ENCODE results near the gene MALL. TPM values are rescaled to one million over a fixed set of nuclear protein-coding genes. Genes with fewer than 3 reads are reported as not detected.

The MALL gene
- total and polyA plus RNA-seq, 2 of the 13 experiments (the other 11 are each of a cell fraction or from before 2014, with no cell fraction given): not detected

DNA sequence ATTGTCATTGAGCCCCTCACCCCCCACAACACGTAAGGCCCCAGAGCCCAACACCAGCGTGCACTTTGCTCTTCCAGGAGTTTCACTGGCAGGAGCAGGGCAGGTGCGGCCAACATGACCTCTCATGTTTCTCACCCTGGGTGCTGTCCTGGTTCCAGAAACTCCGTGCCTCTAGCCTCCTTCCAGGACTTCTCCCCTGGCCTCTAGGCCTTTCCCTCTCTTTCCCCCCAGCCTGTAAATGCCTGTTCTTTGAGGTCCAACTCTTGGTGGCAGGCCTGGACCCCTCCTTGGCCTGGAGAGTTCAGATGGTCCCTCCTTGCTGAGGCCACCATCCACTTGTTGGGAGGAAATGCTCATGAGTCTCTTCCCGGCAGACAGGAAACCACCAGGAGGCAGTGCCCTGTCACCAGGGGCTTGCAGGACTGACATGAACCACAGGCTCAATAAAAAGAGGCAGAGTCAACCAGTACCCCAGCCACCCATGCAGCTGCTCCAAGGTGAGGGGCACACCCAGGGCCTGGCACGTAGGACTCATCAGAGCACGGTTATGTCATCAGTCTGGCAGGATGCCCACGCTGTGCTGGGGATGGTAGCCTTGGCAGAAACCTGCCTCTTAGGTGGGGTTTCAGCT, 1.5 kb downstream of the MALL start (continued):
- TF ChIP-seq, protein P1, sequence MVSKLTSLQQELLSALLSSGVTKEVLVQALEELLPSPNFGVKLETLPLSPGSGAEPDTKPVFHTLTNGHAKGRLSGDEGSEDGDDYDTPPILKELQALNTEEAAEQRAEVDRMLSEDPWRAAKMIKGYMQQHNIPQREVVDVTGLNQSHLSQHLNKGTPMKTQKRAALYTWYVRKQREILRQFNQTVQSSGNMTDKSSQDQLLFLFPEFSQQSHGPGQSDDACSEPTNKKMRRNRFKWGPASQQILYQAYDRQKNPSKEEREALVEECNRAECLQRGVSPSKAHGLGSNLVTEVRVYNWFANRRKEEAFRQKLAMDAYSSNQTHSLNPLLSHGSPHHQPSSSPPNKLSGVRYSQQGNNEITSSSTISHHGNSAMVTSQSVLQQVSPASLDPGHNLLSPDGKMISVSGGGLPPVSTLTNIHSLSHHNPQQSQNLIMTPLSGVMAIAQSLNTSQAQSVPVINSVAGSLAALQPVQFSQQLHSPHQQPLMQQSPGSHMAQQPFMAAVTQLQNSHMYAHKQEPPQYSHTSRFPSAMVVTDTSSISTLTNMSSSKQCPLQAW (CRISPR knock-in tag; IDR thresholded peaks at IDR 0.05): peak; percentile 53; the same call in 1 of the 2 replicates
- TF ChIP-seq, protein P2, sequence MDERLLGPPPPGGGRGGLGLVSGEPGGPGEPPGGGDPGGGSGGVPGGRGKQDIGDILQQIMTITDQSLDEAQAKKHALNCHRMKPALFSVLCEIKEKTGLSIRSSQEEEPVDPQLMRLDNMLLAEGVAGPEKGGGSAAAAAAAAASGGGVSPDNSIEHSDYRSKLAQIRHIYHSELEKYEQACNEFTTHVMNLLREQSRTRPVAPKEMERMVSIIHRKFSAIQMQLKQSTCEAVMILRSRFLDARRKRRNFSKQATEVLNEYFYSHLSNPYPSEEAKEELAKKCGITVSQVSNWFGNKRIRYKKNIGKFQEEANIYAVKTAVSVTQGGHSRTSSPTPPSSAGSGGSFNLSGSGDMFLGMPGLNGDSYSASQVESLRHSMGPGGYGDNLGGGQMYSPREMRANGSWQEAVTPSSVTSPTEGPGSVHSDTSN (CRISPR knock-in tag; IDR thresholded peaks at IDR 0.05): 0 out of 2 replicates have a peak, but pooled peaks have one; percentile 18
- TF ChIP-seq ZNF501 (CRISPR knock-in tag; IDR thresholded peaks at IDR 0.05) (peak; percentile 31; the same call in 1 of the 2 replicates), ZNF547 (CRISPR knock-in tag; IDR thresholded peaks at IDR 0.05) (0 out of 2 replicates have a peak, but pooled peaks have one; percentile 17), GLI4 (CRISPR knock-in tag; IDR thresholded peaks at IDR 0.05; ENCODE audit: borderline replicate concordance) (no peak), ZSCAN21 (CRISPR knock-in tag; IDR thresholded peaks at IDR 0.05; ENCODE audit: borderline replicate concordance) (peak; percentile 33; the same call in 1 of the 2 replicates), ESRRA (CRISPR knock-in tag; IDR thresholded peaks at IDR 0.05; ENCODE audit: low read depth) (no peak)
- TF ChIP-seq, protein P3, sequence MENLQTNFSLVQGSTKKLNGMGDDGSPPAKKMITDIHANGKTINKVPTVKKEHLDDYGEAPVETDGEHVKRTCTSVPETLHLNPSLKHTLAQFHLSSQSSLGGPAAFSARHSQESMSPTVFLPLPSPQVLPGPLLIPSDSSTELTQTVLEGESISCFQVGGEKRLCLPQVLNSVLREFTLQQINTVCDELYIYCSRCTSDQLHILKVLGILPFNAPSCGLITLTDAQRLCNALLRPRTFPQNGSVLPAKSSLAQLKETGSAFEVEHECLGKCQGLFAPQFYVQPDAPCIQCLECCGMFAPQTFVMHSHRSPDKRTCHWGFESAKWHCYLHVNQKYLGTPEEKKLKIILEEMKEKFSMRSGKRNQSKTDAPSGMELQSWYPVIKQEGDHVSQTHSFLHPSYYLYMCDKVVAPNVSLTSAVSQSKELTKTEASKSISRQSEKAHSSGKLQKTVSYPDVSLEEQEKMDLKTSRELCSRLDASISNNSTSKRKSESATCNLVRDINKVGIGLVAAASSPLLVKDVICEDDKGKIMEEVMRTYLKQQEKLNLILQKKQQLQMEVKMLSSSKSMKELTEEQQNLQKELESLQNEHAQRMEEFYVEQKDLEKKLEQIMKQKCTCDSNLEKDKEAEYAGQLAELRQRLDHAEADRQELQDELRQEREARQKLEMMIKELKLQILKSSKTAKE (CRISPR knock-in tag; IDR thresholded peaks at IDR 0.05; ENCODE audit: borderline replicate concordance): no peak
- TF ChIP-seq, protein P4, sequence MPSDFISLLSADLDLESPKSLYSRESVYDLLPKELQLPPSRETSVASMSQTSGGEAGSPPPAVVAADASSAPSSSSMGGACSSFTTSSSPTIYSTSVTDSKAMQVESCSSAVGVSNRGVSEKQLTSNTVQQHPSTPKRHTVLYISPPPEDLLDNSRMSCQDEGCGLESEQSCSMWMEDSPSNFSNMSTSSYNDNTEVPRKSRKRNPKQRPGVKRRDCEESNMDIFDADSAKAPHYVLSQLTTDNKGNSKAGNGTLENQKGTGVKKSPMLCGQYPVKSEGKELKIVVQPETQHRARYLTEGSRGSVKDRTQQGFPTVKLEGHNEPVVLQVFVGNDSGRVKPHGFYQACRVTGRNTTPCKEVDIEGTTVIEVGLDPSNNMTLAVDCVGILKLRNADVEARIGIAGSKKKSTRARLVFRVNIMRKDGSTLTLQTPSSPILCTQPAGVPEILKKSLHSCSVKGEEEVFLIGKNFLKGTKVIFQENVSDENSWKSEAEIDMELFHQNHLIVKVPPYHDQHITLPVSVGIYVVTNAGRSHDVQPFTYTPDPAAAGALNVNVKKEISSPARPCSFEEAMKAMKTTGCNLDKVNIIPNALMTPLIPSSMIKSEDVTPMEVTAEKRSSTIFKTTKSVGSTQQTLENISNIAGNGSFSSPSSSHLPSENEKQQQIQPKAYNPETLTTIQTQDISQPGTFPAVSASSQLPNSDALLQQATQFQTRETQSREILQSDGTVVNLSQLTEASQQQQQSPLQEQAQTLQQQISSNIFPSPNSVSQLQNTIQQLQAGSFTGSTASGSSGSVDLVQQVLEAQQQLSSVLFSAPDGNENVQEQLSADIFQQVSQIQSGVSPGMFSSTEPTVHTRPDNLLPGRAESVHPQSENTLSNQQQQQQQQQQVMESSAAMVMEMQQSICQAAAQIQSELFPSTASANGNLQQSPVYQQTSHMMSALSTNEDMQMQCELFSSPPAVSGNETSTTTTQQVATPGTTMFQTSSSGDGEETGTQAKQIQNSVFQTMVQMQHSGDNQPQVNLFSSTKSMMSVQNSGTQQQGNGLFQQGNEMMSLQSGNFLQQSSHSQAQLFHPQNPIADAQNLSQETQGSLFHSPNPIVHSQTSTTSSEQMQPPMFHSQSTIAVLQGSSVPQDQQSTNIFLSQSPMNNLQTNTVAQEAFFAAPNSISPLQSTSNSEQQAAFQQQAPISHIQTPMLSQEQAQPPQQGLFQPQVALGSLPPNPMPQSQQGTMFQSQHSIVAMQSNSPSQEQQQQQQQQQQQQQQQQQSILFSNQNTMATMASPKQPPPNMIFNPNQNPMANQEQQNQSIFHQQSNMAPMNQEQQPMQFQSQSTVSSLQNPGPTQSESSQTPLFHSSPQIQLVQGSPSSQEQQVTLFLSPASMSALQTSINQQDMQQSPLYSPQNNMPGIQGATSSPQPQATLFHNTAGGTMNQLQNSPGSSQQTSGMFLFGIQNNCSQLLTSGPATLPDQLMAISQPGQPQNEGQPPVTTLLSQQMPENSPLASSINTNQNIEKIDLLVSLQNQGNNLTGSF (CRISPR knock-in tag; IDR thresholded peaks at IDR 0.05): no peak
- TF ChIP-seq, protein P5, sequence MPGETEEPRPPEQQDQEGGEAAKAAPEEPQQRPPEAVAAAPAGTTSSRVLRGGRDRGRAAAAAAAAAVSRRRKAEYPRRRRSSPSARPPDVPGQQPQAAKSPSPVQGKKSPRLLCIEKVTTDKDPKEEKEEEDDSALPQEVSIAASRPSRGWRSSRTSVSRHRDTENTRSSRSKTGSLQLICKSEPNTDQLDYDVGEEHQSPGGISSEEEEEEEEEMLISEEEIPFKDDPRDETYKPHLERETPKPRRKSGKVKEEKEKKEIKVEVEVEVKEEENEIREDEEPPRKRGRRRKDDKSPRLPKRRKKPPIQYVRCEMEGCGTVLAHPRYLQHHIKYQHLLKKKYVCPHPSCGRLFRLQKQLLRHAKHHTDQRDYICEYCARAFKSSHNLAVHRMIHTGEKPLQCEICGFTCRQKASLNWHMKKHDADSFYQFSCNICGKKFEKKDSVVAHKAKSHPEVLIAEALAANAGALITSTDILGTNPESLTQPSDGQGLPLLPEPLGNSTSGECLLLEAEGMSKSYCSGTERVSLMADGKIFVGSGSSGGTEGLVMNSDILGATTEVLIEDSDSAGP (CRISPR knock-in tag; IDR thresholded peaks at IDR 0.05; ENCODE audit: borderline replicate concordance): peak; percentile 34; the same call in 1 of the 2 replicates
- TF ChIP-seq, protein P6, sequence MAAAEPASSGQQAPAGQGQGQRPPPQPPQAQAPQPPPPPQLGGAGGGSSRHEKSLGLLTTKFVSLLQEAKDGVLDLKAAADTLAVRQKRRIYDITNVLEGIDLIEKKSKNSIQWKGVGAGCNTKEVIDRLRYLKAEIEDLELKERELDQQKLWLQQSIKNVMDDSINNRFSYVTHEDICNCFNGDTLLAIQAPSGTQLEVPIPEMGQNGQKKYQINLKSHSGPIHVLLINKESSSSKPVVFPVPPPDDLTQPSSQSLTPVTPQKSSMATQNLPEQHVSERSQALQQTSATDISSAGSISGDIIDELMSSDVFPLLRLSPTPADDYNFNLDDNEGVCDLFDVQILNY (CRISPR knock-in tag; conservative IDR thresholded peaks at IDR 0.05): no peak
- TF ChIP-seq, protein P7, sequence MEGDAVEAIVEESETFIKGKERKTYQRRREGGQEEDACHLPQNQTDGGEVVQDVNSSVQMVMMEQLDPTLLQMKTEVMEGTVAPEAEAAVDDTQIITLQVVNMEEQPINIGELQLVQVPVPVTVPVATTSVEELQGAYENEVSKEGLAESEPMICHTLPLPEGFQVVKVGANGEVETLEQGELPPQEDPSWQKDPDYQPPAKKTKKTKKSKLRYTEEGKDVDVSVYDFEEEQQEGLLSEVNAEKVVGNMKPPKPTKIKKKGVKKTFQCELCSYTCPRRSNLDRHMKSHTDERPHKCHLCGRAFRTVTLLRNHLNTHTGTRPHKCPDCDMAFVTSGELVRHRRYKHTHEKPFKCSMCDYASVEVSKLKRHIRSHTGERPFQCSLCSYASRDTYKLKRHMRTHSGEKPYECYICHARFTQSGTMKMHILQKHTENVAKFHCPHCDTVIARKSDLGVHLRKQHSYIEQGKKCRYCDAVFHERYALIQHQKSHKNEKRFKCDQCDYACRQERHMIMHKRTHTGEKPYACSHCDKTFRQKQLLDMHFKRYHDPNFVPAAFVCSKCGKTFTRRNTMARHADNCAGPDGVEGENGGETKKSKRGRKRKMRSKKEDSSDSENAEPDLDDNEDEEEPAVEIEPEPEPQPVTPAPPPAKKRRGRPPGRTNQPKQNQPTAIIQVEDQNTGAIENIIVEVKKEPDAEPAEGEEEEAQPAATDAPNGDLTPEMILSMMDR (CRISPR knock-in tag; IDR thresholded peaks at IDR 0.05): peak; percentile 81
